HFFc6 (cell line): ENCODE measurements around the gene DUSP15. TPM values are rescaled to one million over a fixed set of nuclear protein-coding genes. Genes with fewer than 3 reads are reported as not detected.
"Not testable (repeated sequence)": the region's sequence is repeated elsewhere in the genome, so short reads cannot be mapped to it uniquely, and the experiment has no call there.

Experiments
- DNase-seq: peaks from one replicate; pipeline ENCODE4 v3.0.0-alpha.2; 2018
- H3K27ac Mint-ChIP-seq: 2 replicates; pipeline ENCODE4 v1.8.0; 2020; ENCODE audit warnings: mild to moderate bottlenecking, mixed read lengths
- H3K27me3 Mint-ChIP-seq: 2 replicates; pipeline ENCODE4 v1.8.0; 2021; ENCODE audit warnings: mild to moderate bottlenecking, moderate library complexity, mixed read lengths; ENCODE audit not compliant: insufficient read depth
- H3K36me3 Mint-ChIP-seq: 2 replicates; pipeline ENCODE4 v1.8.0; 2021; ENCODE audit warnings: low read depth, mixed read lengths
- H3K4me1 Mint-ChIP-seq: 2 replicates; pipeline ENCODE4 v1.8.0; 2020; ENCODE audit warnings: low read depth, mixed read lengths
- H3K4me3 Mint-ChIP-seq: 2 replicates; pipeline ENCODE4 v1.8.0; 2020; ENCODE audit warnings: mild to moderate bottlenecking, moderate library complexity, mixed read lengths
- H3K9me3 Mint-ChIP-seq: 2 replicates; pipeline ENCODE4 v1.8.0; 2020; ENCODE audit warnings: mild to moderate bottlenecking, mixed read lengths
- total RNA-seq, 6 experiments: library from RNA; stranded (reverse); fragmentation: NEBNext Ultra II Directional; extraction: Animal tissue kit (Norgen Biotek cat#: 25700); gene quantifications; 2 replicates in 1 of 6; 3 replicates in 5 of 6; pipeline ENCODE4 v1.2.3, GENCODE V29; 2021
- TF ChIP-seq, protein P1 (sequence below): fragments of 200-600 bp; sonication (generic); IDR thresholded peaks from 2 replicates; pipeline ENCODE4 v1.5.0; 2021; ENCODE audit warnings: antibody characterized with exemption, mild to moderate bottlenecking

The DUSP15 gene
- total RNA-seq, 6 experiments from 2014 or later = not detected

DNA sequence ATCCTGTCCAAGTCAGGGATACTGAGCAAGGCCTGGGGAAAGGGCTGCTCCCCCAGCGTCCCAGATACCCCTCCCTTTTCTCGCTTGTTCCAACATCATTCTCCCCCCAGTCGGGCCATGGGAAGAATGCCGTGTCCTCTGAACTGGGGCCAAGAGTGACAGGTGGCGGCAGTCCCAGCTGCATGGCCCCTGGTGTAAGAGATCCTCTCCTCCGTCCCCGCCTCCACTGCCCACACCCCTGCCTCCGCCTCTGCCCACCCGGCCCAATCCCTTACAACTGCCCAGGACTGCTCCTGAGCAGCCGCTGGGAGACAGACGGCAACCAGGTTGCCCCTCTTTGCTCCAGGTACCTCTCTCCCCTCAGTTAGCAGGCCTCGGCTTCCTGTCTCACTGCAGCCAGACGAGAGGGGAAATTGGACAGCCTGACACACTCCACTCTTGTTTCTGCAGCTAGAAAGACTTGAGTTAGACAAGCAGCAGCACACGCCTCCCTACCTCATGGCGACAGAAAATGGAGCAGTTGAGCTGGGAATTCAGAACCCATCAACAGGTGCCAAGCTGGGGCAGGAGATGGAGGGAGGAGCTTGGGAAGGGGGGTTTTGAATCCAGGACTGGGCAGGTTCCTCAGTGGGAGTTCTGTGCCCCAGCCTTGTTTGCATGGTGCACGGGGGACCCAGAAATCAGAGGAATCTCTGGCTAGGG lies 51.1 kb downstream of the DUSP15 start, which contains the start of gene MYLK2:
Gene MYLK2 (plus strand): TSS at position 274 of the 702 bp plus-strand sequence. CDS start 225 bp downstream, at position 499.
- Mint-ChIP-seq H3K36me3 (no peaks in the 10 kb centered on the region), H3K4me1 (peaks cover 13% of the 10 kb centered on the region), H3K27ac (no peak within 1 kb of the TSS), H3K27me3 (peaks cover 1% of the 10 kb centered on the region; the same call in 1 of the 2 replicates), H3K9me3 (no peaks in the 10 kb centered on the region), H3K4me3 (no peak within 1 kb of the TSS)
- TF ChIP-seq, protein P1, sequence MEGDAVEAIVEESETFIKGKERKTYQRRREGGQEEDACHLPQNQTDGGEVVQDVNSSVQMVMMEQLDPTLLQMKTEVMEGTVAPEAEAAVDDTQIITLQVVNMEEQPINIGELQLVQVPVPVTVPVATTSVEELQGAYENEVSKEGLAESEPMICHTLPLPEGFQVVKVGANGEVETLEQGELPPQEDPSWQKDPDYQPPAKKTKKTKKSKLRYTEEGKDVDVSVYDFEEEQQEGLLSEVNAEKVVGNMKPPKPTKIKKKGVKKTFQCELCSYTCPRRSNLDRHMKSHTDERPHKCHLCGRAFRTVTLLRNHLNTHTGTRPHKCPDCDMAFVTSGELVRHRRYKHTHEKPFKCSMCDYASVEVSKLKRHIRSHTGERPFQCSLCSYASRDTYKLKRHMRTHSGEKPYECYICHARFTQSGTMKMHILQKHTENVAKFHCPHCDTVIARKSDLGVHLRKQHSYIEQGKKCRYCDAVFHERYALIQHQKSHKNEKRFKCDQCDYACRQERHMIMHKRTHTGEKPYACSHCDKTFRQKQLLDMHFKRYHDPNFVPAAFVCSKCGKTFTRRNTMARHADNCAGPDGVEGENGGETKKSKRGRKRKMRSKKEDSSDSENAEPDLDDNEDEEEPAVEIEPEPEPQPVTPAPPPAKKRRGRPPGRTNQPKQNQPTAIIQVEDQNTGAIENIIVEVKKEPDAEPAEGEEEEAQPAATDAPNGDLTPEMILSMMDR = no peak
- no peak for DNase-seq

DNA sequence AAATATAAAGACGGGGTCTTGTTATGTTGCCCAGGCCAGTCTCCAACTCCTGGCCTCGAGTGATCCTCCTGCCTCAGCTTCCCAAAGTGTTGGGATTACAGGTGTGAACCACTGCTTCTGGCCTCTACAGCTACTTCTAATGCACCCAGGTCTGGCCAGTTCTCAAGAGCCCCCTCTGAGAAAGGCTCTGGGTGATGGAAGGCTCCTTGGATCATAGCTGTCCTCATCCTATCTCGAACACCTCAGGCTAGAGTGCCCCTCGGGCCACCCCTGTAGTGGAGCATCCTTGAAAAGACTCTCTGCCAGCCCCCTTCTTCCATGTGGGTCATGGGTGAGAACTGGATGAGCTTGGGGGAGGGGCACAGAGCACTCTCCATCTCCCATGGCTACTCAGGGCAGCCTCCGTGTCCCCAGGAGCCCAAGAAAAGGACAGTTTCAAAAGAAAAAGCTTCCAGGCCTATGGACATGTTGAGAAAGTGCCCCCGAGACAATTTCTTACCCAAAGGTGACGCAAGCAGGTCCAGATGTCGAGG lies 51.9 kb downstream of the DUSP15 start:
- DNase-seq = no peak
- Mint-ChIP-seq H3K9me3 (no peaks in the 10 kb centered on the region), H3K27me3 (peaks cover 1% of the 10 kb centered on the region; the same call in 1 of the 2 replicates), H3K36me3 (no peaks in the 10 kb centered on the region), H3K27ac (no peak overlapping the region), H3K4me3 (no peak overlapping the region), H3K4me1 (peaks cover 6% of the 10 kb centered on the region; the same call in 1 of the 2 replicates)
- TF ChIP-seq, protein P1 = no peak

DNA sequence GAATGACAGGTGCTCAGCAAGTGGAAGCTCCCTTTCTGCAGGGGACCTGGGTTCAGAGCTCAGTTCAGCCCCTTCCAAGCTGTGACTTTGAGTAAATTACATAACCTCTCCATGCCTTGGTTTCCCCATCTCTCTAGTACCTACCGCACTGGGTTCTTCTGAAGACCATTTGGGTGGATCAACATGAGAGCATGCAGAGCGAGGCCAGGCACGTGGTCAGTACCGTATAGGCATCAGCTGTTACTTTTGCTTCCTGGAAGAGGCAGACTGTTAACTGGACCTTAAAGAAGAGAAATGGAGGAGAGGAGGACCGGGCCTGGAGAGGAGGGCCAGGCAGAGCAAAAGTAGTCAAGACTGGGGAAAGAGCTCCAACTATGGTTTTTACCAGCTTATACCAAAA lies 52.9 kb downstream of the DUSP15 start:
- Mint-ChIP-seq H3K9me3 (no peaks in the 10 kb centered on the region), H3K4me1 (peaks cover 13% of the 10 kb centered on the region), H3K36me3 (no peaks in the 10 kb centered on the region), H3K4me3 (no peak overlapping the region), H3K27ac (no peak overlapping the region), H3K27me3 (peaks cover 1% of the 10 kb centered on the region; the same call in 1 of the 2 replicates)
- DNase-seq = no peak
- TF ChIP-seq, protein P1 = no peak

DNA sequence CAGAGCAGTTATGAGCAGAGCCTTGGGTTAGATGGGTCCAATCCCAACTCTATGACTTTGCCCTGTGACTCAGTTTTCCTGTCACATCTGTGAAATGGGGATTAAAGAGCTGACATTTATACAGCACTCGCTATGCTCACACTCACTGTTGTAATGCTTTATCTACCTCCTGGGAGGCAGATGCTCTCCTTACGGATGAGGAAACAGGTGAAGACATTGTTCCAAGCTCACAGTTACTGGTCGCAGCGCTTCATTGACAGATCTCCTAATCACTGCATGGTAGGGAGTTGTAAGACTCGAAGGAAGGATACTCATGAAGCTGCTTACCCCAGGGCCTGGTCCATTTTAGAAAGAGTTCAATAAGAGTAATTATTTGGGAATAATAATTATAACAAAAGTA lies 54.1 kb downstream of the DUSP15 start:
- Mint-ChIP-seq H3K36me3 (no peaks in the 10 kb centered on the region), H3K4me3 (no peak overlapping the region), H3K9me3 (no peaks in the 10 kb centered on the region), H3K27me3 (peaks cover 1% of the 10 kb centered on the region; the same call in 1 of the 2 replicates), H3K4me1 (peaks cover 25% of the 10 kb centered on the region), H3K27ac (no peak overlapping the region)
- TF ChIP-seq, protein P1 = no peak
- DNase-seq = no peak

DNA sequence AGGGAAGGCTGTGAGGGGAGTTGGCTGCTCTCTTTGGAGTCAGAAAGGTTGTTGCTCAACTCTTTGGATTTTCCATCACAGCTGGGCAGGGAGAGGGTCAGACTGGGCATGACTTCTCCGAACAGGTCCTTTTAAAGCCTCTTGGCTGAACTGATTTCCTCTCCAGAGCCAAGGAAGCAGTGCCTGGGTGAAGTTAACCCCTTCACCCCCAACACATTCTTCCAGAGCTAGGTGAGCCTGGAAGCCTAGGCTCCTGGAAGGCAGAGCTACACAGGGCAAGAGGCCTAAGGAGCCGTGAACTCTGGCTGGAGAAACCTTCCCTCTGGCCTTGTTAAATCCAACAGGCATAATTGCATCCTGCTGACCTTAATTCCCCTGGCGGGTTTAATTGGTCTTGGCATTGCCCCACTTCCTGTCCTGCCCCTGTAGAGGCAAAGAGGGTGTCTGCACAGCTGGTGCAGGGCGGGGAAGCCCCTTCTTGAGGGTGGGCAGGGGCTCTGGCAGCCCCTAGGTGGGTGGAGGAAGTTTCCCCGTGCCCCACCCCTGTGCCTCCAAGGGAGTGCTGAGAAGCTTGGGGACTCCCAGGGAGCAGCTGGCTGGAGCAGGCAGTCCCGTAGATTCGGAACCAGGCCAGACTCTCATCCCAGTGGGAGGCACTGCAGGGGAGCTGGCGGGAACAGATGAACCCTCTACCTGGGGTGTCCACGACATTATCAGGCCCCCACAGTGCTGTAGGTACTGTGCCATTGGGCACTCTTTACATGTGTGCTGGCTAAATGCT lies 54.7 kb downstream of the DUSP15 start:
- TF ChIP-seq, protein P1 = no peak
- H3K9me3 Mint-ChIP-seq = no peaks in the 10 kb centered on the region
- DNase-seq = no peak
- H3K36me3 Mint-ChIP-seq = no peaks in the 10 kb centered on the region
- H3K27me3 Mint-ChIP-seq = peaks cover under 1% of the 10 kb centered on the region; the same call in 1 of the 2 replicates
- no peak overlapping the region for H3K4me3 Mint-ChIP-seq
- H3K27ac Mint-ChIP-seq = no peak overlapping the region
- H3K4me1 Mint-ChIP-seq = peaks cover 31% of the 10 kb centered on the region

DNA sequence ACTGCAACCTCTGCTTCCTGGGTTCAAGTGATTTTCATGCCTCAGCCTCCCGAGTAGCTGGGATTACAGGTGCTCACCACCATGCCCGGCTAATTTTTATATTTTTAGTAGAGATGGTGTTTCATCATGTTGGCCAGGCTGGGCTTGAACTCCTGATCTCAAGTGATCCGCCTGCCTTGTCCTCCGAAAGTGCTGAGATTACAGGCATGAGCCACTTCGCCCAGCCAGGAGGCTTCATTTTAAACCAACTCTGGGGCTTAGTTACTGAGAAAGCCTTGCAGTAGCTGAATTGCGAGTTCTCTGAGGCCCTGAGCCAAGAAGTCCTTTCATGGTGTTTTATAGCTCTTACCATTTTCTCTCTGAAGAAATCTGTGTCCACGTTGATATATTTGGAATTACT lies 56.2 kb downstream of the DUSP15 start:
- not testable (repeated sequence) for H3K4me3 Mint-ChIP-seq, H3K9me3 Mint-ChIP-seq, H3K27ac Mint-ChIP-seq, DNase-seq, H3K36me3 Mint-ChIP-seq, H3K27me3 Mint-ChIP-seq
- H3K4me1 Mint-ChIP-seq = peaks cover 46% of the 10 kb centered on the region
